ENCODE results near the gene CIZ1. TPM values are rescaled to one million over a fixed set of nuclear protein-coding genes. Genes with fewer than 3 reads are reported as not detected.

Gene CIZ1
- total and polyA plus RNA-seq, 9 of the 15 experiments (the other 6 are each of a cell fraction or from before 2014, with no cell fraction given): 6.6 to 329 (median 87.8) TPM

DNA sequence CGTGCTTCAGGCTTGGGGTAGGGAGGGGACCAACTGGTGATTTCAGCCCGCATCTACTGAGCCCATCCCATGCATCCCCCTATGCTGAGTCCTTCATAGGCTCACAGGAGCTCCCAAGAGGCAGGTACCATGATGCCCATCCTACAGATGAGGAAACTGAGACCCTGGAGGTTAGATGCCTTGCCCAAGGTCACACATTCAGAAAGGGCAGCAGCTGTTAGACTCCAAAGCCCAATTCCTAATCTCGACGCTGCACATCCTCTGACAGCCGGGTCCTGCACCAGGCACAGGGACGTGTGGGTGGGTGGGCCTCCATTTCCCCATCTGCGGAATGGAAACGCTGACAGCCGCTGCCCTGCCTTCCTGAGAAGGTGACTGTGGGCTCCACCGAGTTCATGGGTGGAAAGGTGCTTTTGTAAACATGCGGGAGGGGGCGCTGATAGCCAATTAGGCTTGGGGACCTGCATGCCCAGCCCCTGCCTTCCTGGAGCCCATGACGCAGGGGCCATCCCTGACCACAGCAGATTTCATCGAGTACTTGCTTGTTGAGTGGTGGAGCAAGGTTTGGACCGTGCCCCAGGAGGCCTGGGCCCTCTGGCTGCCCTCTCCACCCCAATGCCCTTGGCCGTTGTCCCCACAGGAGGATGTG is 14.0 kb upstream of the CIZ1 start (continued):
- TF ChIP-seq FOXK2 (conservative IDR thresholded peaks at IDR 0.05 in 1 of 2, IDR thresholded peaks at IDR 0.05 in 1 of 2; ENCODE audit: low read depth in 2 of 2) (peak; percentile 80 to 89), WHSC1 (IDR thresholded peaks at IDR 0.05; ENCODE audit: low read length) (peak; percentile 23), HDAC2 (IDR thresholded peaks at IDR 0.05) (peak; percentile 93; the same call in 1 of the 2 replicates), CBFB (CRISPR knock-in tag; IDR thresholded peaks at IDR 0.05) (no peak), ESRRA (IDR thresholded peaks at IDR 0.05; ENCODE audit: borderline replicate concordance, low read depth) (peak; percentile 99), SAP30 (IDR thresholded peaks at IDR 0.05; ENCODE audit: borderline replicate concordance, insufficient read depth, low read depth, low read length, poor library complexity, severe bottlenecking) (no peak), BCOR (IDR thresholded peaks at IDR 0.05) (peak; percentile 98), HDAC6 (IDR thresholded peaks at IDR 0.05; ENCODE audit: low read depth, low read length) (no peak), CHD4 (IDR thresholded peaks at IDR 0.05; ENCODE audit: insufficient read depth, insufficient replicate concordance, low read depth, low read length, poor library complexity, severe bottlenecking) (peak; percentile 41), NUFIP1 (IDR thresholded peaks at IDR 0.05; ENCODE audit: partially characterized antibody) (no peak), RCOR1 (IDR thresholded peaks at IDR 0.05; ENCODE audit: borderline replicate concordance in 1 of 2, low read depth in 2 of 2, low read length in 2 of 2) (peak in 1 of 2 experiments; percentile 71; a peak in 2 of 4 replicates), TBL1XR1 (IDR thresholded peaks at IDR 0.05; ENCODE audit: low read length in 2 of 2) (peak in 1 of 2 experiments; percentile 14; a peak in 1 of 4 replicates), POLR2B (IDR thresholded peaks at IDR 0.05; ENCODE audit: low read depth, partially characterized antibody) (no peak), NFE2 (IDR thresholded peaks at IDR 0.05; ENCODE audit: low read depth) (no peak), TOE1 (IDR thresholded peaks at IDR 0.05; ENCODE audit: borderline replicate concordance) (no peak), TOE1 (CRISPR knock-in tag; IDR thresholded peaks at IDR 0.05; ENCODE audit: borderline replicate concordance, low read depth) (no peak), SMARCB1 (IDR thresholded peaks at IDR 0.05; ENCODE audit: insufficient read length, low read depth) (peak; percentile 3), GABPB2 (CRISPR knock-in tag; conservative IDR thresholded peaks at IDR 0.05) (no peak), IRF2 (CRISPR knock-in tag; IDR thresholded peaks at IDR 0.05) (no peak)
- TF ChIP-seq, protein P1, sequence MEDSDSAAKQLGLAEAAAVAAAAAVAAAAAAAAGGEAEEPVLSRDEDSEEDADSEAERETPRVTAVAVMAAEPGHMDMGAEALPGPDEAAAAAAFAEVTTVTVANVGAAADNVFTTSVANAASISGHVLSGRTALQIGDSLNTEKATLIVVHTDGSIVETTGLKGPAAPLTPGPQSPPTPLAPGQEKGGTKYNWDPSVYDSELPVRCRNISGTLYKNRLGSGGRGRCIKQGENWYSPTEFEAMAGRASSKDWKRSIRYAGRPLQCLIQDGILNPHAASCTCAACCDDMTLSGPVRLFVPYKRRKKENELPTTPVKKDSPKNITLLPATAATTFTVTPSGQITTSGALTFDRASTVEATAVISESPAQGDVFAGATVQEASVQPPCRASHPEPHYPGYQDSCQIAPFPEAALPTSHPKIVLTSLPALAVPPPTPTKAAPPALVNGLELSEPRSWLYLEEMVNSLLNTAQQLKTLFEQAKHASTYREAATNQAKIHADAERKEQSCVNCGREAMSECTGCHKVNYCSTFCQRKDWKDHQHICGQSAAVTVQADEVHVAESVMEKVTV (CRISPR knock-in tag; IDR thresholded peaks at IDR 0.05): no peak
- TF ChIP-seq, protein P2, sequence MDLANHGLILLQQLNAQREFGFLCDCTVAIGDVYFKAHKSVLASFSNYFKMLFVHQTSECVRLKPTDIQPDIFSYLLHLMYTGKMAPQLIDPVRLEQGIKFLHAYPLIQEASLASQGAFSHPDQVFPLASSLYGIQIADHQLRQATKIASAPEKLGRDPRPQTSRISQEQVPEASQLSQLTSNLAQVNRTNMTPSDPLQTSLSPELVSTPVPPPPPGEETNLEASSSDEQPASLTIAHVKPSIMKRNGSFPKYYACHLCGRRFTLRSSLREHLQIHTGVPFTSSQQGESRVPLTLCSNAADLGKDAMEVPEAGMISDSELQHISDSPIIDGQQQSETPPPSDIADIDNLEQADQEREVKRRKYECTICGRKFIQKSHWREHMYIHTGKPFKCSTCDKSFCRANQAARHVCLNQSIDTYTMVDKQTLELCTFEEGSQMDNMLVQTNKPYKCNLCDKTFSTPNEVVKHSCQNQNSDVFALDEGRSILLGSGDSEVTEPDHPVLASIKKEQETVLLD (IDR thresholded peaks at IDR 0.05): no peak
- TF ChIP-seq, protein P3, sequence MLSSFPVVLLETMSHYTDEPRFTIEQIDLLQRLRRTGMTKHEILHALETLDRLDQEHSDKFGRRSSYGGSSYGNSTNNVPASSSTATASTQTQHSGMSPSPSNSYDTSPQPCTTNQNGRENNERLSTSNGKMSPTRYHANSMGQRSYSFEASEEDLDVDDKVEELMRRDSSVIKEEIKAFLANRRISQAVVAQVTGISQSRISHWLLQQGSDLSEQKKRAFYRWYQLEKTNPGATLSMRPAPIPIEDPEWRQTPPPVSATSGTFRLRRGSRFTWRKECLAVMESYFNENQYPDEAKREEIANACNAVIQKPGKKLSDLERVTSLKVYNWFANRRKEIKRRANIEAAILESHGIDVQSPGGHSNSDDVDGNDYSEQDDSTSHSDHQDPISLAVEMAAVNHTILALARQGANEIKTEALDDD (IDR thresholded peaks at IDR 0.05): no peak

Measured in K562 (cell line).